ENCODE results near the gene PKD1.

Gene PKD1

DNA sequence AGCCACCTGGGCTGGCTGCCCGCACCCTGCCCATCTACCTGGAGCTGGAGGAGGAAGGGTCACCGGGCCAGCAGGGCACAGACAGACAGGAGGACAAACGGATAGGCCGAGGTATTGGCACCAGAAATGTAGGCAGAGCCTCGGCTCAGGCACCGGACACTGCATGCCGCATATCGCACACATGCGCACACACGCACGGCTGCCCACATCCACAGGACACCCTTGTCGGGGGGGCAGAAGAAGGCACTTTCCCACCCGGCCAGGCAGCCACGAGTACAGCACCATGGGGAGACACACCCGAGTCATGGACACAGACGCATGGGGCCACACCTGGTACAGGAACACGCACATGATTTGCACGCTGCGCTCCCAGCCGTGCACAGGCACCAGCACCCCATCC, 46.3 kb upstream of the PKD1 start:
- TF ChIP-seq FOXP2 (optimal IDR thresholded peaks at IDR 0.05; ENCODE audit: borderline replicate concordance, extremely low read depth, extremely low read length, insufficient read depth), result no peak
- no peak for TF ChIP-seq TAF1 (IDR thresholded peaks at IDR 0.05; ENCODE audit: borderline replicate concordance, insufficient read depth, low read length)
- TF ChIP-seq, protein P1, sequence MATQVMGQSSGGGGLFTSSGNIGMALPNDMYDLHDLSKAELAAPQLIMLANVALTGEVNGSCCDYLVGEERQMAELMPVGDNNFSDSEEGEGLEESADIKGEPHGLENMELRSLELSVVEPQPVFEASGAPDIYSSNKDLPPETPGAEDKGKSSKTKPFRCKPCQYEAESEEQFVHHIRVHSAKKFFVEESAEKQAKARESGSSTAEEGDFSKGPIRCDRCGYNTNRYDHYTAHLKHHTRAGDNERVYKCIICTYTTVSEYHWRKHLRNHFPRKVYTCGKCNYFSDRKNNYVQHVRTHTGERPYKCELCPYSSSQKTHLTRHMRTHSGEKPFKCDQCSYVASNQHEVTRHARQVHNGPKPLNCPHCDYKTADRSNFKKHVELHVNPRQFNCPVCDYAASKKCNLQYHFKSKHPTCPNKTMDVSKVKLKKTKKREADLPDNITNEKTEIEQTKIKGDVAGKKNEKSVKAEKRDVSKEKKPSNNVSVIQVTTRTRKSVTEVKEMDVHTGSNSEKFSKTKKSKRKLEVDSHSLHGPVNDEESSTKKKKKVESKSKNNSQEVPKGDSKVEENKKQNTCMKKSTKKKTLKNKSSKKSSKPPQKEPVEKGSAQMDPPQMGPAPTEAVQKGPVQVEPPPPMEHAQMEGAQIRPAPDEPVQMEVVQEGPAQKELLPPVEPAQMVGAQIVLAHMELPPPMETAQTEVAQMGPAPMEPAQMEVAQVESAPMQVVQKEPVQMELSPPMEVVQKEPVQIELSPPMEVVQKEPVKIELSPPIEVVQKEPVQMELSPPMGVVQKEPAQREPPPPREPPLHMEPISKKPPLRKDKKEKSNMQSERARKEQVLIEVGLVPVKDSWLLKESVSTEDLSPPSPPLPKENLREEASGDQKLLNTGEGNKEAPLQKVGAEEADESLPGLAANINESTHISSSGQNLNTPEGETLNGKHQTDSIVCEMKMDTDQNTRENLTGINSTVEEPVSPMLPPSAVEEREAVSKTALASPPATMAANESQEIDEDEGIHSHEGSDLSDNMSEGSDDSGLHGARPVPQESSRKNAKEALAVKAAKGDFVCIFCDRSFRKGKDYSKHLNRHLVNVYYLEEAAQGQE (IDR thresholded peaks at IDR 0.05; ENCODE audit: insufficient read depth in 1 of 2, low read depth in 2 of 2, low read length in 2 of 2), result no peak
- TF ChIP-seq SIN3A (IDR thresholded peaks at IDR 0.05; ENCODE audit: borderline replicate concordance, insufficient read depth, low read length), result no peak
- no peak for TF ChIP-seq POLR2AphosphoS5 (IDR thresholded peaks at IDR 0.05; ENCODE audit: low read depth, low read length)

DNA sequence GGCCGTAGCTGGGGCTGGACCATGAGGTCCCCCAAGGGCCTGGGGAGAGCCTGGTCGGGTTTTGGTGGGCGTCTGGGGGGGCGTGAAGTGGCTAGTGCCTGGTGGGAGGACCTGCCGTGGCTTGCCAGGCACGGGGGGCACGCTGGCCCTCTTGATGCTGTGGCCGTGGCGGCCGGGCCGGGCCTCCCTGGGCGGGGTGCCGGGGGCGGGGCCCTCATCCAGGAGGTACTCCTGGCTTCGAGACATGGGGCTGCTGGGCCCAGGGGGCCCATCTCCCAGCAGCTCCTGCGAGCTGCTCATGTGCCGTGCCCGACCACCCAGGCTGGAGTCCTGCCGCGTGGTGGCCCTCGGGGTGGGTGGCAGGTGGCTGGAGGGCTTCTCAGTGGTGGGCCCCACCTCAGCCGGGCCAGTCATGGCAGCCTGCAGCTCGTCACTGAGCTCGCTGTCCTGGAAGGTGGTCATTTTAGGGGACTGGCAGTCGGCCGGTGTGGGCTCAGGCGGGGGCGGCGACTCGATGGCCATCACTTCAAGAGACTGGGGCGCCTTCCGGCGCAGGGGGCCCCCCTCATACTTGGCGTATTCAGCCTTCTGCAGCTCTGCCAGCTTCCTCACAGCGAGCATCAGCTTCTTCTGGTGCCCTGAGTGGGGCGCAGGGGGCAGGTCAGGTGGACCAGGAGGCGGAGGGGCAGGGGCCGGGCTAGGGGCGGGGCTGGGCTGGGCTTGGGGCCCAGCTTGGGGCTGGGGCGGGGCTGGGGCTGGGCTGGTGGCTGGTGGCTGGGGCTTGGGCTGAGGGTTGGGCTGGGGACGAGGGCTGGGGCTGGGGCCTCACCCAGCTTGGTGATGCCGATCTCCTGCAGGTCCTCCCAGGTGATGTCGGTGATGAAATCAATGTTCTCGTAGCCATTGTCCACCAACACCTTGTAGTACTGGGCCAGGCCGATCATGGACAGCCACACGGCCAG, 45.5 kb upstream of the PKD1 start:
- TF ChIP-seq TAF1 (IDR thresholded peaks at IDR 0.05; ENCODE audit: borderline replicate concordance, insufficient read depth, low read length) (no peak), SIN3A (IDR thresholded peaks at IDR 0.05; ENCODE audit: borderline replicate concordance, insufficient read depth, low read length) (no peak), FOXP2 (optimal IDR thresholded peaks at IDR 0.05; ENCODE audit: borderline replicate concordance, extremely low read depth, extremely low read length, insufficient read depth) (no peak), POLR2AphosphoS5 (IDR thresholded peaks at IDR 0.05; ENCODE audit: low read depth, low read length) (no peak)
- TF ChIP-seq, protein P1 (IDR thresholded peaks at IDR 0.05; ENCODE audit: insufficient read depth in 1 of 2, low read depth in 2 of 2, low read length in 2 of 2), result no peak

DNA sequence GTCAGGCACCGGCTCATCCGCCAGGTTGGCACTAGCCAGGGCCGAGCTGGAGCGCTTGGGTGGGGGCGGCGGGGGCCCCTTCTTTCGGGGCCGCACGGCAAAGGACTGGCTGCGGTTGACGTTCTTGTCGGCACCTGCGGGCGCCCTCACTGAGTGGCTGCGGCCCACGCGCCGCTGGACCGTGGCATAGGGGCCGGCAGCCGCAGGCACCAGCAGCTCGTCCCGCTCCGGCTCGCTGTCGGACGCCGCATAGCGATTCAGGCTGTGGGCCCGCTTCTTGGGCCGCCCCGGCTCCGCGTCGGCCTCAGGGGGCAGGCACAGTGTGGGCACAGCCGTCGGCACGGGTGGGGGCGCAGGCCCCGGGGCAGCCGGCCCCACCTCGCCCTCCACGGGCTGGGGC, 44.8 kb upstream of the PKD1 start:
- TF ChIP-seq, protein P1 (IDR thresholded peaks at IDR 0.05; ENCODE audit: insufficient read depth in 1 of 2, low read depth in 2 of 2, low read length in 2 of 2), result no peak
- TF ChIP-seq TAF1 (IDR thresholded peaks at IDR 0.05; ENCODE audit: borderline replicate concordance, insufficient read depth, low read length), result no peak

DNA sequence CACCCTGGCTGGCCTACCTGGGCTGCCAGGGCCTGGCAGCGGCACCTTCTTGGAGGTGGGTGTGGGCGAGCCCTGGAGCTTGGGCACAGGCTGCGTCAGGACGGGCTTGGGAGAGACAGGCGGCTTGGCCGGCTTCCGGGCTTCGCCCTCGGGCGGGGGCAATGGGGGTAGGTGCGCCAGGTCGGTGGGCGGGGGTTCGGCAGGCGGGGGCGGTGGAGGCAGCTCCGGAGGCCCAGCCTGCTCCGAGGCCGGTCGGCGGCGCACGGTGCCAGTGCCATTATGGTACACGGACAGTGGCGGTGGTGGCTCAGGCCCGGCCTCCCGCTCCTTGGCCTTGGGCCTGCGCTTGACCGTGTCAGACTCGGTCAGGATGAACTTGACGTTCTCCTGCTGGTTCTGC, 43.9 kb upstream of the PKD1 start:
- no peak for TF ChIP-seq POLR2AphosphoS5 (IDR thresholded peaks at IDR 0.05; ENCODE audit: low read depth, low read length)
- no peak for TF ChIP-seq TAF1 (IDR thresholded peaks at IDR 0.05; ENCODE audit: borderline replicate concordance, insufficient read depth, low read length)
- no peak for TF ChIP-seq SIN3A (IDR thresholded peaks at IDR 0.05; ENCODE audit: borderline replicate concordance, insufficient read depth, low read length)
- TF ChIP-seq, protein P1 (IDR thresholded peaks at IDR 0.05; ENCODE audit: insufficient read depth in 1 of 2, low read depth in 2 of 2, low read length in 2 of 2), result no peak
- TF ChIP-seq FOXP2 (optimal IDR thresholded peaks at IDR 0.05; ENCODE audit: borderline replicate concordance, extremely low read depth, extremely low read length, insufficient read depth), result no peak

Data from PFSK-1 (cell line).